T-cell (primary cell): ENCODE measurements around the gene ENO1. TPM values are rescaled to one million over a fixed set of nuclear protein-coding genes. Genes with fewer than 3 reads are reported as not detected.
"Not testable (repeated sequence)": the region's sequence is repeated elsewhere in the genome, so short reads cannot be mapped to it uniquely, and the experiment has no call there.

Experiments used
- ATAC-seq, 4 experiments: fragments of 200-7000 bp in 3 of 4; fragments of 150-1000 bp in 1 of 4; cut with Tn5 transposase; replicated peaks in 1 of 4; 1 replicate in 3 of 4; 2 replicates in 1 of 4; pipeline ENCODE4 v1.10.0; 2021; ENCODE audit warnings: moderate library complexity in 3 of 4, mild to moderate bottlenecking in 2 of 4, moderate number of reproducible peaks in 1 of 4
- CTCF ChIA-PET, 2 donors: fragments of 300-600 bp; sonication (Branson Sonifier 250); formaldehyde crosslinking; loops; one replicate each; lab custom pipeline; 2022; ENCODE audit warnings: antibody characterized with exemption in 2 of 2; lab: Charles Lee
- POLR2A ChIA-PET, 2 donors: fragments of 300-600 bp; sonication (Branson Sonifier 250); formaldehyde crosslinking; loops; one replicate each; lab custom pipeline; 2022; ENCODE audit warnings: antibody characterized with exemption in 2 of 2; lab: Charles Lee
- DNase-seq, 35 experiments: peaks; one replicate each; pipeline versions ENCODE4 v3.0.0 to v3.0.0-alpha.2; 2013 to 2023
- H3K27ac ChIP-seq: one replicate; pipeline ENCODE4 v1.5.1; 2013; ENCODE audit warnings: low read length
- H3K27me3 ChIP-seq, 2 experiments: replicated peaks in 1 of 2; 1 replicate in 1 of 2; 2 replicates in 1 of 2; pipeline versions ENCODE4 v1.6.1 to v1.7.0; 2013; ENCODE audit warnings: low read length in 1 of 2, mixed read lengths in 1 of 2; ENCODE audit not compliant: control insufficient read depth in 2 of 2, insufficient read depth in 2 of 2; ENCODE audit errors: extremely low read depth in 1 of 2
- H3K36me3 ChIP-seq, 2 donors: 1 replicate in 1 of 2; 2 replicates in 1 of 2; pipeline versions ENCODE4 v1.6.1 to v1.7.0; 2013; ENCODE audit warnings: low read length in 1 of 2; ENCODE audit not compliant: control insufficient read depth in 2 of 2, insufficient read depth in 1 of 2; ENCODE audit errors: extremely low read depth in 1 of 2
- H3K4me1 ChIP-seq, 2 experiments: 1 replicate in 1 of 2; 2 replicates in 1 of 2; pipeline versions ENCODE4 v1.6.1 to v1.7.0; 2013; ENCODE audit warnings: low read length in 2 of 2, mixed read lengths in 1 of 2; ENCODE audit not compliant: insufficient read depth in 2 of 2, control insufficient read depth in 1 of 2; ENCODE audit errors: extremely low read depth in 1 of 2
- H3K4me3 ChIP-seq, 2 donors: 1 replicate in 1 of 2; 2 replicates in 1 of 2; pipeline versions ENCODE4 v1.5.1 to v1.7.0; 2013; ENCODE audit warnings: mild to moderate bottlenecking in 2 of 2, low read length in 1 of 2, moderate library complexity in 1 of 2; ENCODE audit not compliant: control insufficient read depth in 1 of 2; ENCODE audit errors: extremely low read depth in 1 of 2
- H3K9me3 ChIP-seq: 2 replicates; pipeline ENCODE4 v1.7.0; 2013
- H3K27ac Mint-ChIP-seq, 2 donors: one replicate each; pipeline ENCODE4 v1.8.0; 2020 to 2021; ENCODE audit warnings: mild to moderate bottlenecking in 2 of 2, mixed read lengths in 2 of 2
- H3K27me3 Mint-ChIP-seq, 2 donors: one replicate each; pipeline ENCODE4 v1.8.0; 2021 to 2022; ENCODE audit warnings: mixed read lengths in 2 of 2
- H3K36me3 Mint-ChIP-seq: one replicate; pipeline ENCODE4 v1.8.0; 2021; ENCODE audit warnings: mixed read lengths
- H3K4me1 Mint-ChIP-seq, 3 donors: one replicate each; pipeline ENCODE4 v1.8.0; 2020 to 2022; ENCODE audit warnings: mixed read lengths in 3 of 3, mild to moderate bottlenecking in 1 of 3
- H3K4me3 Mint-ChIP-seq, 3 donors: one replicate each; pipeline ENCODE4 v1.8.0; 2020 to 2022; ENCODE audit warnings: mild to moderate bottlenecking in 3 of 3, mixed read lengths in 3 of 3, moderate library complexity in 3 of 3
- H3K9me3 Mint-ChIP-seq, 3 donors: one replicate each; pipeline ENCODE4 v1.8.0; 2020 to 2022; ENCODE audit warnings: mixed read lengths in 3 of 3
- WGBS: methylation state at CpG from one replicate; pipeline ENCODE4 v1.1.5; 2013; ENCODE audit warnings: missing lambda C conversion rate; ENCODE audit not compliant: insufficient coverage; 5-methylcytosine and 5-hydroxymethylcytosine counted together
- total RNA-seq, 35 experiments: library from RNA in 6 of 35; stranded (reverse) in 6 of 35; fragments of 120-200 nt in 1 of 35; gene quantifications; one replicate each; pipeline versions ENCODE4 v1.2.1 to v1.2.4 and lab custom pipeline; 2013 to 2026

Gene ENO1
- total RNA-seq, 5 donors from 2014 or later (not counting 1 experiment from before 2014, with no cell fraction given), result 308 to 625 (median 545) TPM

DNA sequence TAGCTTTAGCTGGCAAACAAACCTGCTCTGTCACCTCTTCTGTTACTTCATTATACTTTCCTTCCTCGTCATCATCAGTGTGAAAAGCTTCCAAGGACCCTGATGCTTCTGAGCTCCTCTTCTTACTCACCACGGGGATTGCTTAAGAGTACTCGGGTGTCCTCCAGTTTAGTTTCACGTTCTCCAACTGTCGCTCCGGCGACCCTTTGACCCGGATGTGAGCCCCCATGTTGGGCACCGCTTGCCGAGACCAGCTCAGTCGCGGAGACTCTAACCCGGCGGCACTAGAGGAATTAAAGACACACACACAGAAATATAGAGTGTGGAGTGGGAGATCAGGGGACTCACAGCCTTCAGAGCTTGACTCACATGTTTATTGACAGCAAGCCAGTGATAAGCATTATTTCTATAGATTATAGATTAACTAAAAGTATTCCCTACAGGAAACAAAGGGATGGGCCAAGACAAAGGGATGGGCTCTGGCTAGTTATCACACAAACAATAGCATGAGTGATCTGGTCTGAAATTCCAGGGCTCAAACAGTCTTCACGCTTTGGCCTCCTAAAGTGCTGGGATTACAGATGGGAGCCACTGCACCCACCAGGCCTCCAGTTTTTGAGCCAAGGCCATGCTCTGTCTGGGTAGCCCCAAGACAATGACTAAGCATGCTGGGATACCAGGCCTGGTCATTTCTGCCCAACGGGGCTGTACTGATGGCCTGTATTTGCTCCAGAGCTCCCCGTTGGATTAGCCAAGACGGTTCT is 30.1 kb upstream of the ENO1 start:
- H3K27ac Mint-ChIP-seq, result peak overlapping the region; percentile 7 to 22
- no peaks in the 10 kb centered on the region for H3K36me3 Mint-ChIP-seq
- H3K9me3 ChIP-seq, result no peaks in the 10 kb centered on the region
- DNase-seq (no peak), ATAC-seq (no peak)
- H3K4me1 Mint-ChIP-seq, result peaks cover 10 to 12% (median 10%) of the 10 kb centered on the region in 3 donors
- ChIA-PET CTCF (no interaction called here), POLR2A (no interaction called here)
- H3K4me1 ChIP-seq, result no peaks in the 10 kb centered on the region
- H3K36me3 ChIP-seq, result no peaks in the 10 kb centered on the region
- no peaks in the 10 kb centered on the region for H3K27me3 Mint-ChIP-seq
- WGBS, result 93% methylated on average over 3 of the region's 18 CpGs
- H3K4me3 Mint-ChIP-seq, result no peak overlapping the region
- H3K27me3 ChIP-seq, result peaks cover 0 to 13% of the 10 kb centered on the region in 2 experiments
- no peak overlapping the region for H3K27ac ChIP-seq
- H3K9me3 Mint-ChIP-seq, result no peaks in the 10 kb centered on the region
- no peak overlapping the region for H3K4me3 ChIP-seq

DNA sequence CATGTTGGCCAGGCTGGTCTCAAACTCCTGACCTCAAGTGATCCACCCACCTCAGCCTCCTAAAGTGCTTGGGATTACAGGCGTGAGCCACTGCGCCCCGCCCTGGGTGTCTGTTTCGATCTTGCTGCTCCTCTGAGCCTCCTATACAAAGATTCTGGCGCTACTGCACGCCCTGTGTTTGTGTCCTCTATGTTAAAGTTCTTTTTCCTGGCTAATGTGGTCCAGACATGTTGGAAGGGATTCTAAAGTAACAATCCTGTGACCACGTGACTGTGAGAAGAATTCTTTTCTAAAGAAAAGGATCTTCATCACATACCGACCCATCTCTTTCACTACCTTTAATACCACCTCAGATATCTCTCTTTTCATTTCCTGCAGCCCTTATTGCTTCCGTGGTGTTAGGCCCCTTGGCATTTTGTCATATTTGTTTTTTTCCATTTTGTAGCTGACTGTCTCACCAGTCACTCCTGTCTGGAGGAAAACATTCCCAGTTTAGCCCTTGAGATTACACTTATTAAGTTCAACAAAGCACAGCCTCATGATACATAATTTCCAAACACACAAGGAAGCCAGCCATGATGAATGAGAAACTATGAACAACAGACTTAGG is 27.2 kb upstream of the ENO1 start:
- H3K9me3 Mint-ChIP-seq, result no peaks in the 10 kb centered on the region
- Histone ChIP-seq H3K36me3 (no peaks in the 10 kb centered on the region), H3K4me1 (peaks cover 0 to 1% of the 10 kb centered on the region in 2 experiments), H3K9me3 (no peaks in the 10 kb centered on the region), H3K4me3 (no peak overlapping the region), H3K27ac (no peak overlapping the region), H3K27me3 (peaks cover 0 to 1% of the 10 kb centered on the region in 2 experiments)
- H3K4me1 Mint-ChIP-seq, result peaks cover 10 to 20% (median 16%) of the 10 kb centered on the region in 3 donors
- 75% methylated on average over 4 of the region's 9 CpGs for WGBS
- no peaks in the 10 kb centered on the region for H3K36me3 Mint-ChIP-seq
- ChIA-PET POLR2A (no interaction called here), CTCF (no interaction called here)
- DNase-seq (no peak), ATAC-seq (no peak)
- H3K27ac Mint-ChIP-seq, result peak overlapping the region; percentile 41 to 69
- no peak overlapping the region for H3K4me3 Mint-ChIP-seq
- H3K27me3 Mint-ChIP-seq, result no peaks in the 10 kb centered on the region

DNA sequence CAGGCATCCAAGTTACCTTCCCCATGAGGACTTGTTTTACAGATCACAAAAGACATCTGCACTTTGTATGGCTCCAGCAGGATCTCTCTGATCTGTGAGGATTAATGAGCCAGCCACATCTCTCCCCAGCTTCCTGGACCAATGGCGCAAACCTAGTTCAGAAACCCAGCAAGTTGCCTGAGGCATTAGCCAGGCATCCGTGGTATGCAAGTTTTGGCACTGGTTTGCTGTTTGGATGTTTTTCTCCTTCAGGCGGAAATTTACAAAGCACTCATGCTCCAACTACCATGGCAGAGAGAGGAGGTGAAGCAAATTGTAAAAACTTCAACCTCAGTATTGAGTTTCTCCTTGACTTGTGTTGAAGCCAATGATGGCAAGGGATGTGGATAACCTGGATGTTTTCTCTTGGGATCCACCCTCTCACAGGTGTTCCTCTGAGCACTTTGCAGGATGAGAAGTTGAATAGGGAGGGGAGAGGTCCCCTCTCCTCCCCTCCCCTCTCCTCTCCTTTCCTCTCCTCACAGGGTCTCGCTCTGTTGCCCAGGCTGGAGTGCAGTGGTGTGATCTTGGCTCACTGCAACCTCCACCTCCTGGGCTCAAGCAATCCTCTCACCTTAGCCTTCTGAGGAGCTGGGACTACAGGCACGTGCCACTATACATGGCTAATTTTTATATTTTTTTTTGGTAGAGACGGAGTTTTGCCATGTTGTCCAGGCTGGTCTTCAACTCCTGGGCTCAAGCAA is 25.6 kb upstream of the ENO1 start:
- ChIA-PET POLR2A (no interaction called here), CTCF (interaction anchor here in 1 of 2 donors (0.6 kb wide), 1 partner anchor 121 kb away, joined by 8 read pairs; no protein-coding TSS in a partner anchor)
- Mint-ChIP-seq H3K4me3 (no peak overlapping the region), H3K27ac (peak overlapping the region; percentile 27 to 80), H3K9me3 (no peaks in the 10 kb centered on the region), H3K4me1 (peaks cover 21 to 31% (median 30%) of the 10 kb centered on the region in 3 donors), H3K36me3 (no peaks in the 10 kb centered on the region), H3K27me3 (no peaks in the 10 kb centered on the region)
- ATAC-seq (no peak), DNase-seq (no peak)
- Histone ChIP-seq H3K36me3 (no peaks in the 10 kb centered on the region), H3K4me1 (peaks cover 2 to 18% of the 10 kb centered on the region in 2 experiments), H3K9me3 (no peaks in the 10 kb centered on the region), H3K4me3 (no peak overlapping the region), H3K27ac (no peak overlapping the region), H3K27me3 (no peaks in the 10 kb centered on the region)
- WGBS, result no CpG with 5 or more reads among the region's 6 CpGs

DNA sequence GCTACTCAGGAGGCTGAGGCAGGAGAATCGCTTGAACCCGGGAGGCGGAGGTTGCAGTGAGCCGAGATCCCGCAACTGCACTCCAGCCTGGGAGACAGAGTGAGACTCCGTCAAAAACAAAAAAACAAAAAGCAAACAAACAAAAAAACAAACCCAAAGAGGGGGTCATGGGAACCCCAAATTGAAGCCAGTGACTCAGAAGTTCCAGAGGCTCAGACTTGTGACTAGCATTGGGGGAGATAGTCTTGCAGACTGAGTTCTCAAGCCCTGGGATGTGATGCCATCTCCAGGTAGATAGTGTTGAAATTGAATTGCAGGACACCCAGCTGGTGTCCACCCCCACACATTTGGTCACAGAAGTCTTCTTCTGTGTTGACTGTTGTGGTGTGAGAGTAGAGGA is 24.9 kb upstream of the ENO1 start:
- no peaks in the 10 kb centered on the region for H3K9me3 ChIP-seq
- H3K27ac ChIP-seq, result no peak overlapping the region
- Mint-ChIP-seq H3K27me3 (no peaks in the 10 kb centered on the region), H3K27ac (peak overlapping the region; percentile 27 to 80), H3K36me3 (no peaks in the 10 kb centered on the region), H3K9me3 (no peaks in the 10 kb centered on the region), H3K4me1 (peaks cover 27 to 37% (median 34%) of the 10 kb centered on the region in 3 donors), H3K4me3 (no peak overlapping the region)
- H3K36me3 ChIP-seq, result no peaks in the 10 kb centered on the region
- peaks cover 2 to 24% of the 10 kb centered on the region in 2 experiments for H3K4me1 ChIP-seq
- H3K27me3 ChIP-seq, result no peaks in the 10 kb centered on the region
- no peak overlapping the region for H3K4me3 ChIP-seq
- no peak for DNase-seq
- no peak for ATAC-seq
- ChIA-PET POLR2A (no interaction called here), CTCF (interaction anchor here in 1 of 2 donors (0.6 kb wide), 1 partner anchor 122 kb away, joined by 8 read pairs; no protein-coding TSS in a partner anchor)
- no CpG with 5 or more reads among the region's 6 CpGs for WGBS

- POLR2A ChIA-PET, result no interaction called here
These were observed 24.3 kb upstream of the ENO1 start for GRCh38 chr1:8902765-8903164.

GRCh38 chr1:8900684-8901083 is 22.2 kb upstream of the ENO1 start:
- H3K36me3 Mint-ChIP-seq, H3K27me3 Mint-ChIP-seq, ATAC-seq, H3K36me3 ChIP-seq, H3K27ac ChIP-seq, H3K4me3 ChIP-seq, POLR2A ChIA-PET, H3K27me3 ChIP-seq, H3K9me3 Mint-ChIP-seq, H3K4me3 Mint-ChIP-seq, H3K9me3 ChIP-seq, DNase-seq: not testable (repeated sequence)
- 75% methylated on average over 2 of the region's 4 CpGs for WGBS
- CTCF ChIA-PET, result interaction anchor here in 1 of 2 donors (1.1 kb wide), 1 partner anchor 104 kb away, joined by 3 read pairs; no protein-coding TSS in a partner anchor
- H3K4me1 ChIP-seq, result peaks cover 2 to 24% of the 10 kb centered on the region in 2 experiments
- peaks cover 23 to 36% (median 31%) of the 10 kb centered on the region in 3 donors for H3K4me1 Mint-ChIP-seq
- peak overlapping the region in 1 of 2 donors; percentile 96 for H3K27ac Mint-ChIP-seq

More at GRCh38 chr1:8902765-8903164, 24.3 kb upstream of the ENO1 start:
- no peak for ATAC-seq
- Histone ChIP-seq H3K4me1 (peaks cover 2 to 24% of the 10 kb centered on the region in 2 experiments), H3K9me3 (no peaks in the 10 kb centered on the region), H3K27me3 (no peaks in the 10 kb centered on the region), H3K4me3 (no peak overlapping the region), H3K27ac (no peak overlapping the region), H3K36me3 (no peaks in the 10 kb centered on the region)
- Mint-ChIP-seq H3K36me3 (no peaks in the 10 kb centered on the region), H3K27me3 (no peaks in the 10 kb centered on the region), H3K27ac (peak overlapping the region; percentile 63 to 79), H3K9me3 (no peaks in the 10 kb centered on the region), H3K4me3 (no peak overlapping the region), H3K4me1 (peaks cover 27 to 39% (median 34%) of the 10 kb centered on the region in 3 donors)
- CTCF ChIA-PET, result no interaction called here
- DNase-seq, result no peak
- 100% methylated on average over 2 of the region's 5 CpGs for WGBS
